GM23338 (cell line): Measurements from ENCODE around the gene ARMC5.

Experiments used
- CREB1 ChIP-seq: fragments of 250-450 bp; sonication (Bioruptor Pico); IDR thresholded peaks from 2 replicates; pipeline ENCODE4 v1.5.0; 2020; ENCODE audit warnings: low read depth, mild to moderate bottlenecking, moderate library complexity
- CTCF ChIP-seq, 2 experiments: fragments of 200-600 bp in 1 of 2; sonication (generic) in 1 of 2; conservative IDR thresholded peaks; 2 replicates each; pipeline versions ENCODE4 v1.5.1 to v1.6.1; 2016 to 2017; ENCODE audit warnings: antibody characterized with exemption in 2 of 2, low read depth in 2 of 2, mild to moderate bottlenecking in 2 of 2, moderate library complexity in 1 of 2
- EZH2 ChIP-seq: fragments of 200-600 bp; sonication (generic); IDR thresholded peaks from one replicate; pipeline ENCODE4 v1.8.0; 2017; ENCODE audit warnings: antibody characterized with exemption, mild to moderate bottlenecking, low read depth; ENCODE audit not compliant: unreplicated experiment
- EZH2phosphoT487 ChIP-seq: fragments of 200-600 bp; sonication (generic); IDR thresholded peaks from one replicate; pipeline ENCODE4 v1.8.1; 2018; ENCODE audit warnings: antibody characterized with exemption; ENCODE audit not compliant: unreplicated experiment
- JUNB ChIP-seq: IDR thresholded peaks from one replicate; pipeline ENCODE4 v1.6.1; 2016; ENCODE audit warnings: antibody characterized with exemption; ENCODE audit not compliant: unreplicated experiment
- POLR2AphosphoS5 ChIP-seq: IDR thresholded peaks from 2 replicates; pipeline ENCODE4 v1.6.1; 2016; ENCODE audit warnings: antibody characterized with exemption, low read depth
- REST ChIP-seq: IDR thresholded peaks from one replicate; pipeline ENCODE4 v1.6.1; 2018; ENCODE audit warnings: antibody characterized with exemption; ENCODE audit not compliant: unreplicated experiment
- ZNF114 ChIP-seq: fragments of 250-450 bp; sonication (Bioruptor Pico); IDR thresholded peaks from 2 replicates; pipeline ENCODE4 v1.5.0; 2020; ENCODE audit warnings: mild to moderate bottlenecking, moderate library complexity
- ZNF331 ChIP-seq: fragments of 250-450 bp; sonication (Bioruptor Pico); IDR thresholded peaks from 2 replicates; pipeline ENCODE4 v1.5.0; 2020; ENCODE audit warnings: low read depth, mild to moderate bottlenecking, moderate library complexity

- TF ChIP-seq POLR2AphosphoS5 = no peak
- TF ChIP-seq CTCF (conservative IDR thresholded peaks at IDR 0.05; ENCODE audit: low read depth in 2 of 2) = no peak
- no peak for TF ChIP-seq EZH2
- TF ChIP-seq CREB1 (CRISPR knock-in tag) = no peak
- no peak for TF ChIP-seq EZH2phosphoT487
- TF ChIP-seq REST = no peak
- no peak for TF ChIP-seq JUNB
- TF ChIP-seq ZNF331 = no peak
- TF ChIP-seq ZNF114 (CRISPR knock-in tag) = no peak
These were observed 44.6 kb upstream of the ARMC5 start for GRCh38 chr16:31414706-31415105.
